ENCODE results near the gene POR. TPM values are rescaled to one million over a fixed set of nuclear protein-coding genes. Genes with fewer than 3 reads are reported as not detected.

POR gene
- total and polyA plus RNA-seq, 7 experiments from 2014 or later, result 41.6 to 72.3 (median 69.2) TPM

DNA sequence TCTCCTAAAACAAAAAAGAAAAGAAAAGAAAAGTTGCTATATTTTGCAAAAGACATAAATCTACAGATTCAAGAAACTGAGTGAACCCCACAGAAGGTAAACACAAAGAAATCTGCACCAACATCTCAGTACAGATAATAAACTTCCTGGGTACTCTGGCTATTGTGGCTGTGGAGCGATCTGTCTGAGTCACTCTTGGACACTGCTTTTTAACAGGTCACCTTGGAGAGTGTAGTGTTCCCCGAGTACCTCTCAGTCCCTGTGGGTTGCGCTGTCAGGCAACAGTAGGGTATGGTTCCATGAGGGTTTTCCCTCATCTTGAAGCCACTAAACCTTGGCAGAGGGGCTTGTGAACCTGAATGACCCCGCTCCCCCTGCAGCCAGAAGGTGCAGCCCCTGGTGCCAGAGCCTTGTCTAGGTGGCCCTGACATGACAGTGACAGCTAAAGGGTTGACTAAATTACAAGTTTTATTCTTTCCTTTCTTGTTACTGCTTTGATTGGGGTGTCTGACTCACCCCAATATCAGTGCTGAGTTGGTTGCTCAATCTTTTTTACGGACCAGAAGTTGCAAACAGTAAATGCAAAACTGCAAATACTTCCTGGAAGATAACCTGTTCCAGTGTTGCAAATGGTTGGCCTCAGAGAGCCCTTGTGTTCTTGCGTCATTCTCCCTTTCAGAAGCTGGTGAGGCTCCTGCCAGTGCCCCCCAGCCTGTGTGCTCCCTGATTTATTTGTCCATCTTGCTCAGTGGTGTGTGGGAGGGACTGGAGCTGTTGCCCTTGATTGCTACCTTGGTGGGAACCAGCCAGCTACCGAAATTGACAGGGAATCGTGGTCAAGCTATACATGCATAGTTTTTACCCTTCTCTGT lies 30.6 kb downstream of the POR start:
- ChIA-PET CTCF (interaction anchor here (0.6 kb wide), 1 partner anchor 14 kb away, joined by 3 read pairs; no protein-coding TSS in a partner anchor), POLR2A (no interaction called here)
- Mint-ChIP-seq H3K36me3 (peaks cover 0 to 25% (median 6%) of the 10 kb centered on the region in 5 donors), H3K27ac (peak overlapping the region in 2 of 9 donors; percentile 8 to 24), H3K4me1 (peaks cover 7 to 32% (median 23%) of the 10 kb centered on the region in 7 donors), H3K27me3 (no peaks in the 10 kb centered on the region), H3K9me3 (no peaks in the 10 kb centered on the region), H3K4me3 (no peak overlapping the region)
- Histone ChIP-seq H3K4me3 (ENCODE audit: low read length) (no peak overlapping the region), H3K36me3 (ENCODE audit: control insufficient read depth in 2 of 3, insufficient read depth in 3 of 3, low read length in 3 of 3) (no peaks in the 10 kb centered on the region), H3K9me3 (ENCODE audit: control insufficient read depth in 2 of 3, low read length in 3 of 3) (no peaks in the 10 kb centered on the region), H3K27ac (ENCODE audit: low read depth, low read length) (no peak overlapping the region), H3K27me3 (ENCODE audit: control insufficient read depth in 2 of 2, insufficient read depth in 2 of 2, low read length in 2 of 2) (no peaks in the 10 kb centered on the region), H3K4me1 (ENCODE audit: control insufficient read depth in 2 of 2, insufficient read depth in 2 of 2, low read length in 2 of 2) (no peaks in the 10 kb centered on the region)
- DNase-seq (no peak), ATAC-seq (peak; percentile 76)
- intact Hi-C loops (cut with micrococcal nuclease), result no loop called here

DNA sequence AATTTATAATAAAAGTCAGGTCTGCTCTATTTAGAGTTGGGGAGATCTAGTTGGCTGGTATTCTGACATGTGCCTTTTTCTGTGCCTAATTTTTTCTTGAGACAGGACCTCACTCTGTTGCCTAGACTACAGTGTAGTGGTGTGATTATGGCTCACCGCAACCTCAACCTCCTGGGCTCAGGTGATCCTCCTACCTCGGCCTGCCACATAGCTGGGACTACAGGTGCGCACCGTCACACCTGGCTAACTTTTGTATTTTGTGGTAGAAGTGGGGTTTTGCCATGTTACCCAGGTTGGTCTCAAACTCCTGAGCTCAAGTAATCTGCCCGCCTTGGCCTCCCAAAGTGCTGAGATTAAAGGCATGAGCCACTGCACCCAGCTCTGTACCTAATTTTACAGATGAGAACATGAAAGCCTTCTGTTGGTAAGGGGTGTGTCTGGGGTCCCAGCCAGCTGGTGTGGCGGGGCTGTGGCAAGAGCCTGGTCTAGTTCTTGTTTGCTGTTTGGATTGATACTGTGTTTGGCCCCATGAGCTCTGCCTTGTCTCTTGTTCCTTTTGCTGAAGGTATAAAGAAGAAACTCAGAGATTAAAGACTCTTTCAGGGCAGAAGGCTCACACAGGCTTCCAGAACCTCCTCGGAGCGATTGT lies 31.4 kb downstream of the POR start:
- Mint-ChIP-seq H3K27me3 (no peaks in the 10 kb centered on the region), H3K27ac (no peak overlapping the region), H3K4me1 (peaks cover 7 to 30% (median 23%) of the 10 kb centered on the region in 7 donors), H3K36me3 (peaks cover 0 to 23% (median 6%) of the 10 kb centered on the region in 5 donors), H3K9me3 (no peaks in the 10 kb centered on the region), H3K4me3 (no peak overlapping the region)
- DNase-seq, result no peak
- Histone ChIP-seq H3K4me1 (ENCODE audit: control insufficient read depth in 2 of 2, insufficient read depth in 2 of 2, low read length in 2 of 2) (no peaks in the 10 kb centered on the region), H3K27ac (ENCODE audit: low read depth, low read length) (no peak overlapping the region), H3K27me3 (ENCODE audit: control insufficient read depth in 2 of 2, insufficient read depth in 2 of 2, low read length in 2 of 2) (no peaks in the 10 kb centered on the region), H3K9me3 (ENCODE audit: control insufficient read depth in 2 of 3, low read length in 3 of 3) (no peaks in the 10 kb centered on the region), H3K4me3 (ENCODE audit: low read length) (no peak overlapping the region), H3K36me3 (ENCODE audit: control insufficient read depth in 2 of 3, insufficient read depth in 3 of 3, low read length in 3 of 3) (no peaks in the 10 kb centered on the region)
- ATAC-seq, result peak; percentile 29
- intact Hi-C loops (cut with micrococcal nuclease), result no loop called here
- CTCF ChIA-PET, result interaction anchor here (0.6 kb wide), 1 partner anchor 15 kb away, joined by 3 read pairs; no protein-coding TSS in a partner anchor
- POLR2A ChIA-PET, result no interaction called here

DNA sequence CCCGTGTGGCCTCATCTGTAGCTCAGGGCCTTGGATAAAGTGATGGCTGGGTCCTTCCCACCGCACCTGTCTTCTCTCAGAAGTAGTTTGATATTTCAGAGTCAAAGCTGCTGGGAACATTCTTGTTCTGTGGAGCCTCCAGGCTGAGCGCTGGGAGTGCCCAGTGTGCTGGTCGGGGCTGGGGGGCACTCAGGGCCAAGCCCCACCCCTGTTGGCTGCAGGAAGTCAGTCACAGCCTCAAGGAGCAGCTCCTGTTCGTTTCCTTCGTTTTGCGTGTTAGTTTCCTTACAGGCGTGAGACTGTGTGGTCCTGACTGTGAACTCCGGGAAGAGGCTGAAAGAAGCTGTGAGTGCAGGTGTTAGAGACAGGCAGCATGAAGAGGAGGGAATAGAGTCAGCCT lies 33.2 kb downstream of the POR start:
- peaks cover 0 to 18% (median 6%) of the 10 kb centered on the region in 5 donors for H3K36me3 Mint-ChIP-seq
- intact Hi-C loops (cut with micrococcal nuclease), result no loop called here
- no peaks in the 10 kb centered on the region for H3K27me3 Mint-ChIP-seq
- H3K9me3 Mint-ChIP-seq, result no peaks in the 10 kb centered on the region
- H3K36me3 ChIP-seq (ENCODE audit: control insufficient read depth in 2 of 3, insufficient read depth in 3 of 3, low read length in 3 of 3), result no peaks in the 10 kb centered on the region
- DNase-seq (no peak), ATAC-seq (no peak)
- ChIA-PET CTCF (no interaction called here), POLR2A (no interaction called here)
- no peak overlapping the region for H3K27ac Mint-ChIP-seq
- H3K4me3 ChIP-seq (ENCODE audit: low read length), result no peak overlapping the region
- no peaks in the 10 kb centered on the region for H3K9me3 ChIP-seq (ENCODE audit: control insufficient read depth in 2 of 3, low read length in 3 of 3)
- no peak overlapping the region for H3K27ac ChIP-seq (ENCODE audit: low read depth, low read length)
- H3K27me3 ChIP-seq (ENCODE audit: control insufficient read depth in 2 of 2, insufficient read depth in 2 of 2, low read length in 2 of 2), result no peaks in the 10 kb centered on the region
- peaks cover 7 to 30% (median 23%) of the 10 kb centered on the region in 7 donors for H3K4me1 Mint-ChIP-seq
- no peak overlapping the region for H3K4me3 Mint-ChIP-seq
- H3K4me1 ChIP-seq (ENCODE audit: control insufficient read depth in 2 of 2, insufficient read depth in 2 of 2, low read length in 2 of 2), result no peaks in the 10 kb centered on the region

DNA sequence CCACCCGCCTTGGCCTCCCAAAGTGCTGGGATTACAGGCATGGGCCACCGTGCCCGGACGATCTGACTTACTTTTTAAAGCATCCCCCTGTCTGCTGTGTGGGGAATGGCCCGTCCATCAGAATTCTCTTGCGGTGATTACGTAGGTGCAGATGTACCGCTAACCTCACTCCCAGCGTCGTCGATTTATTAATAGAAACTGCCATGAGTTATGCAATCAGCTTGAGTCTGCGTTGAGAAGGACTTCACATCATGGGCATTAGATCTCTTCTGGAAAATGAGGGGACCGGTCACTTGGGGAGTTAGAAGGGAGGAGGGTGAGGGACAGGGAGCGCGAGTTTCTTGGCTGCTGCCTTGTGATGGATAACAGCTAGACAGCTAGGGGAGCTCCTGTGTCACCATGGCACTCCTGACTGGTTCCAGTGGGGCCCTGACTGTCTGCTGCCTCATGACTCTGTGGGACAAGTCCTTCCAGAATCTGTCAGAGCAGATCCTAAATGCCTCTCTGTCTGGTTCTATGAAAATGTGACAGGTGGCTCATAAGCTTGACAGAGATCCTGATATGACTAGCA lies 35.2 kb downstream of the POR start:
- ChIA-PET POLR2A (no interaction called here), CTCF (interaction anchor here (1.1 kb wide), 1 partner anchor 69 kb away, joined by 3 read pairs; no protein-coding TSS in a partner anchor)
- Mint-ChIP-seq H3K9me3 (no peaks in the 10 kb centered on the region), H3K36me3 (peaks cover 0 to 17% (median 4%) of the 10 kb centered on the region in 5 donors), H3K4me1 (peaks cover 2 to 30% (median 14%) of the 10 kb centered on the region in 7 donors), H3K27ac (no peak overlapping the region), H3K4me3 (peak overlapping the region in 1 of 10 donors; percentile 25), H3K27me3 (no peaks in the 10 kb centered on the region)
- DNase-seq (no peak), ATAC-seq (no peak)
- Histone ChIP-seq H3K9me3 (ENCODE audit: control insufficient read depth in 2 of 3, low read length in 3 of 3) (no peaks in the 10 kb centered on the region), H3K27me3 (ENCODE audit: control insufficient read depth in 2 of 2, insufficient read depth in 2 of 2, low read length in 2 of 2) (no peaks in the 10 kb centered on the region), H3K4me3 (ENCODE audit: low read length) (no peak overlapping the region), H3K4me1 (ENCODE audit: control insufficient read depth in 2 of 2, insufficient read depth in 2 of 2, low read length in 2 of 2) (no peaks in the 10 kb centered on the region), H3K27ac (ENCODE audit: low read depth, low read length) (no peak overlapping the region), H3K36me3 (ENCODE audit: control insufficient read depth in 2 of 3, insufficient read depth in 3 of 3, low read length in 3 of 3) (peaks cover 0 to 18% (median 0%) of the 10 kb centered on the region in 3 experiments)
- intact Hi-C loops (cut with micrococcal nuclease), result no loop called here

DNA sequence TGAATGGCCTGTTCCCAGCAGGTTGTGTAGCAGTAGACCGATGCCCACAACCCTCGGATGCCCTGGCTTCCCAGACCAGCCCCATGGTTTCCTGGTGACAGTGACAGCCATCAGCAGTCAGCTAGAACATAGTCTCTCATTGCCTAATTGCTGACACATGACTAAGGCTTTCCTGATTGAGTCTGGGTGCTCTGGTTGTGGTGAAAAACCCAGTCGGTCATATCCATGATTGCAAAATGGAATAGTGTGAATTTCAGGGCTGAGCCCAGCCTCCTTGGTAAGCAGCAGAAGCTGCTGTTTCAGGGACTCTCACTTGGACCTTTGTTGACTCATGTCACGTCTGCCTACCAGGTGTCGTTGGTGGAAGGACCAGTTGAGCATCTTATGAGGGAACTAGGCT lies 36.6 kb downstream of the POR start:
- Histone ChIP-seq H3K27me3 (ENCODE audit: control insufficient read depth in 2 of 2, insufficient read depth in 2 of 2, low read length in 2 of 2) (no peaks in the 10 kb centered on the region), H3K4me3 (ENCODE audit: low read length) (no peak overlapping the region), H3K4me1 (ENCODE audit: control insufficient read depth in 2 of 2, insufficient read depth in 2 of 2, low read length in 2 of 2) (no peaks in the 10 kb centered on the region), H3K9me3 (ENCODE audit: control insufficient read depth in 2 of 3, low read length in 3 of 3) (no peaks in the 10 kb centered on the region), H3K36me3 (ENCODE audit: control insufficient read depth in 2 of 3, insufficient read depth in 3 of 3, low read length in 3 of 3) (peaks cover 0 to 31% (median 6%) of the 10 kb centered on the region in 3 experiments), H3K27ac (ENCODE audit: low read depth, low read length) (no peak overlapping the region)
- no peak overlapping the region for H3K4me3 Mint-ChIP-seq
- no peak for DNase-seq
- intact Hi-C loops (cut with micrococcal nuclease), result no loop called here
- ChIA-PET CTCF (no interaction called here), POLR2A (no interaction called here)
- no peaks in the 10 kb centered on the region for H3K27me3 Mint-ChIP-seq
- H3K9me3 Mint-ChIP-seq, result no peaks in the 10 kb centered on the region
- peak; percentile 87 for ATAC-seq
- peaks cover 0 to 26% (median 12%) of the 10 kb centered on the region in 7 donors for H3K4me1 Mint-ChIP-seq
- H3K36me3 Mint-ChIP-seq, result peaks cover 0 to 24% (median 6%) of the 10 kb centered on the region in 5 donors
- no peak overlapping the region for H3K27ac Mint-ChIP-seq

DNA sequence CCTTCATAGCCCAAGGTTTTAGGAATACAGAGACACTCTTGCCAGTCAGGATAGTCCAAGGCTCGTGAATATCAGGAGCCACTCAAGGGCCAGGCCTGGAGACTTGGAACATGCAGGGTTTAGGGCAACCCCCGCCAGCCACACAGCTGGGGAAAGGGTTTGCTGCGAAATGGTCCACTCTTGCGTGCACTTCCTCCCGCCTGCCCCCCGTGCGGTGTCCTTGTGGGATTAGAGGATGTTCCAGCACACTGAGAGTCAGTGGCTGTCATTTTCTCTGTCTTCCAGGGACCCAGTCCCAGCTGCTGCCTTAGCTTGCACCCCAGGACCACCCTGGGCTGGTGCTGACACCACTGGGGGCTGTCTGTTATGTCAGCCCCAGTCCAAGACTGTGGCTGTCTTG lies 38.5 kb downstream of the POR start:
- H3K27ac ChIP-seq (ENCODE audit: low read depth, low read length), result no peak overlapping the region
- Mint-ChIP-seq H3K27me3 (no peaks in the 10 kb centered on the region), H3K9me3 (no peaks in the 10 kb centered on the region), H3K4me1 (peaks cover 0 to 20% (median 10%) of the 10 kb centered on the region in 7 donors), H3K27ac (no peak overlapping the region), H3K36me3 (peaks cover 0 to 30% (median 12%) of the 10 kb centered on the region in 5 donors), H3K4me3 (no peak overlapping the region)
- no peaks in the 10 kb centered on the region for H3K4me1 ChIP-seq (ENCODE audit: control insufficient read depth in 2 of 2, insufficient read depth in 2 of 2, low read length in 2 of 2)
- no peaks in the 10 kb centered on the region for H3K9me3 ChIP-seq (ENCODE audit: control insufficient read depth in 2 of 3, low read length in 3 of 3)
- no peaks in the 10 kb centered on the region for H3K27me3 ChIP-seq (ENCODE audit: control insufficient read depth in 2 of 2, insufficient read depth in 2 of 2, low read length in 2 of 2)
- H3K36me3 ChIP-seq (ENCODE audit: control insufficient read depth in 2 of 3, insufficient read depth in 3 of 3, low read length in 3 of 3), result peaks cover 0 to 50% (median 7%) of the 10 kb centered on the region in 3 experiments
- DNase-seq (no peak), ATAC-seq (no peak)
- ChIA-PET CTCF (no interaction called here), POLR2A (no interaction called here)
- H3K4me3 ChIP-seq (ENCODE audit: low read length), result no peak overlapping the region
- intact Hi-C loops (cut with micrococcal nuclease), result no loop called here

Data from naive thymus-derived CD4-positive, alpha-beta T cell (primary cell).